Endodermal cell (in vitro differentiated cells): ENCODE results near the gene S100Z. TPM values are rescaled to one million over a fixed set of nuclear protein-coding genes. Genes with fewer than 3 reads are reported as not detected.
"Not testable (repeated sequence)": the region's sequence is repeated elsewhere in the genome, so short reads cannot be mapped to it uniquely, and the experiment has no call there.

Experiments
- DNase-seq: peaks from one replicate; pipeline ENCODE4 v3.0.0-alpha.2; 2017
- H3K27ac ChIP-seq: 2 replicates; pipeline ENCODE4 v1.5.1; 2013; ENCODE audit warnings: mild to moderate bottlenecking, low read depth, low read length, moderate library complexity
- H3K27me3 ChIP-seq: 2 replicates; pipeline ENCODE4 v1.6.1; 2013; ENCODE audit warnings: mild to moderate bottlenecking, low read length, moderate library complexity; ENCODE audit not compliant: insufficient read depth, control insufficient read depth, poor library complexity, severe bottlenecking
- H3K36me3 ChIP-seq: 2 replicates; pipeline ENCODE4 v1.7.0; 2013; ENCODE audit warnings: mild to moderate bottlenecking, low read length, moderate library complexity; ENCODE audit not compliant: control insufficient read depth, insufficient read depth
- H3K4me1 ChIP-seq: one replicate; pipeline ENCODE4 v1.7.0; 2013; ENCODE audit warnings: low read length; ENCODE audit not compliant: control insufficient read depth, insufficient read depth
- H3K4me3 ChIP-seq: 2 replicates; pipeline ENCODE4 v1.5.1; 2013; ENCODE audit warnings: mild to moderate bottlenecking, low read length, moderate library complexity
- H3K9ac ChIP-seq: 2 replicates; pipeline ENCODE4 v1.6.1; 2013; ENCODE audit warnings: mild to moderate bottlenecking, low read length, moderate library complexity; ENCODE audit not compliant: poor library complexity, severe bottlenecking; ENCODE audit errors: extremely low read depth
- H3K9me3 ChIP-seq: 2 replicates; pipeline ENCODE4 v1.6.1; 2013; ENCODE audit warnings: mild to moderate bottlenecking, low read length, moderate library complexity; ENCODE audit not compliant: control insufficient read depth
- H3K27ac Mint-ChIP-seq: 2 replicates; pipeline ENCODE4 v1.8.0; 2020; ENCODE audit warnings: mixed read lengths
- H3K27me3 Mint-ChIP-seq: 2 replicates; pipeline ENCODE4 v1.8.0; 2021; ENCODE audit warnings: mild to moderate bottlenecking, mixed read lengths; ENCODE audit not compliant: insufficient read depth
- H3K36me3 Mint-ChIP-seq: 2 replicates; pipeline ENCODE4 v1.8.0; 2020; ENCODE audit warnings: low read depth, mixed read lengths
- H3K4me1 Mint-ChIP-seq: 2 replicates; pipeline ENCODE4 v1.8.0; 2020; ENCODE audit warnings: mixed read lengths
- H3K4me3 Mint-ChIP-seq: 2 replicates; pipeline ENCODE4 v1.8.0; 2020; ENCODE audit warnings: mild to moderate bottlenecking, moderate library complexity, mixed read lengths
- H3K9me3 Mint-ChIP-seq: 2 replicates; pipeline ENCODE4 v1.8.0; 2020; ENCODE audit warnings: mild to moderate bottlenecking, mixed read lengths
- CTCF ChIP-seq: fragments of 200-600 bp; sonication (generic); conservative IDR thresholded peaks from 2 replicates; pipeline ENCODE4 v1.5.0; 2021; ENCODE audit warnings: antibody characterized with exemption, mild to moderate bottlenecking
- WGBS, 2 experiments: methylation state at CpG; one replicate each; pipeline versions ENCODE4 v1.1.5 to v1.1.7; 2013; ENCODE audit warnings: missing lambda C conversion rate in 2 of 2, mixed read lengths in 1 of 2; ENCODE audit not compliant: insufficient coverage in 1 of 2, insufficient read length in 1 of 2; 5-methylcytosine and 5-hydroxymethylcytosine counted together
- total RNA-seq, 2 donors: library from RNA; stranded (reverse); fragmentation: NEBNext Ultra II Directional in 1 of 2; extraction: Animal tissue kit (Norgen Biotek cat#: 25700) in 1 of 2; gene quantifications; 2 replicates in 1 of 2; 3 replicates in 1 of 2; pipeline ENCODE4 v1.2.1, GENCODE V29; 2021

Gene S100Z
- total RNA-seq, 2 donors from 2014 or later: 17.2 to 18.3 TPM

DNA sequence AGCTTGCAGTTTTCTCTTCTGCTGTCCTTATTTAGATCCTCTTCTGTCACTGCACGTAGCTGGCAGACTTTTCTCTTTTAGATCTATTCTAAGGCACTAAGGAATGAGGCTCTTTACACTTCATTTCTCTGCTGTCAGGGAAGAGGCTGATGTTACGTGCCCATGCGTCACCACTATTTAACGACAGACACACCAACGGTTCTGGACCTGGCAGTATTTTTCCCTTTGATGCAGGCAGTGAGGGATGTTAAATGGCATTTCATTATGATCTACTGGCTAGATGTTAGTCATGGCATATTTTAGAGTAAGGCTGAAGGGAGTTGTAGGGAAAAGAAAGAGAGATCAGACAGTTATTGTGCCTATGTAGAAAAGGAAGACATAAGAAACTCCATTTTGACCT, 94.8 kb downstream of the S100Z start:
- no peak overlapping the region for H3K4me3 ChIP-seq
- H3K4me1 ChIP-seq: peaks cover 9% of the 10 kb centered on the region
- H3K9ac ChIP-seq: no peak overlapping the region
- TF ChIP-seq CTCF: no peak
- peaks cover 2% of the 10 kb centered on the region for H3K27me3 Mint-ChIP-seq
- H3K27ac ChIP-seq: no peak overlapping the region
- H3K27ac Mint-ChIP-seq: no peak overlapping the region
- no peaks in the 10 kb centered on the region for H3K27me3 ChIP-seq
- H3K9me3 Mint-ChIP-seq: peaks cover 2% of the 10 kb centered on the region
- DNase-seq: no peak
- H3K4me3 Mint-ChIP-seq: no peak overlapping the region
- H3K4me1 Mint-ChIP-seq: peaks cover 29% of the 10 kb centered on the region
- H3K36me3 Mint-ChIP-seq: peaks cover 14% of the 10 kb centered on the region
- 93 to 96% methylated on average over 5 of the region's 5 CpGs for WGBS, 2 experiments
- no peaks in the 10 kb centered on the region for H3K9me3 ChIP-seq
- H3K36me3 ChIP-seq: no peaks in the 10 kb centered on the region

DNA sequence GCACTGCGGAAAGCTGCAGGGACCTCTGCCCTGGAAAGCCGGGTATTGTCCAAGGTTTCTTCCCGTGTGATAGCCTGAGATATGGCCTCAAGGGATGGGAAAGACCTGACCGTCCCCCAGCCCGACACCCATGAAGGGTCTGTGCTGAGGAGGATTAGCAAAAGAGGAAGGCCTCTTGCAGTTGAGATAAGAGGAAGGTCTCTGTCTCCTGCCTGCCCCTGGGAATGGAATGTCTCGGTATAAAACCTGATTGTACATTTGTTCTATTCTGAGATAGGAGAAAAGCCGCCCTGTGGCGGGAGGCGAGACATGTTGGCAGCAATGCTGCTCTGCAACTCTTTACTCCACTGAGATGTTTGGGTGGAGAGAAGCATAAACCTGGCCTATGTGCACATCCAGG, 95.4 kb downstream of the S100Z start:
- not testable (repeated sequence) for H3K4me3 ChIP-seq, H3K36me3 ChIP-seq, H3K27me3 Mint-ChIP-seq, H3K27ac ChIP-seq, H3K4me1 ChIP-seq, H3K9ac ChIP-seq, DNase-seq, H3K27me3 ChIP-seq, H3K9me3 Mint-ChIP-seq, H3K4me3 Mint-ChIP-seq, H3K9me3 ChIP-seq
- Mint-ChIP-seq H3K36me3 (peaks cover 12% of the 10 kb centered on the region), H3K4me1 (peaks cover 29% of the 10 kb centered on the region), H3K27ac (peak overlapping the region; percentile 52)
- 83 to 86% methylated on average over 6 to 9 of the region's 9 CpGs for WGBS, 2 experiments
- peak; percentile 38 for TF ChIP-seq CTCF

DNA sequence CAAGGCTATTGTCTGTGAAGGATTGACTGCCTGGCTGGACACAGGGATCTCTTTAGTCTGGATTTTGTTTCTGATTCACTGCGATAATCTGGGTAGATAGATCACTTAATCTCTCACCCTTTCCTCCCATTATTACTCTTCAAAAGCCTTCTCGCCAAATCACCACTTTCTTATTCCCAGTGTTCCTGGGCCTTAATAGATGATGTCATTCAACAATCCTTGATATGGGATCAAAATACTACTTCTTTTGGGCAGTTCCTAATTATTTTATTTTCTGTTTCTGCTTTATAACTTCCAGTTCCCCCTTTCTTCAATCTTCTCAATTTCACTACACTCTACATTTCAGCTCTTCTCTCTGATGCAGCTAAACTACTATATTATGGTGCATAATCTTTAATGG, 96.3 kb downstream of the S100Z start:
- H3K9ac ChIP-seq: no peak overlapping the region
- peaks cover 6% of the 10 kb centered on the region for H3K27me3 Mint-ChIP-seq

More for the DNA sequence above, 96.3 kb downstream of the S100Z start:
- DNase-seq: no peak
- Histone ChIP-seq H3K27ac (no peak overlapping the region), H3K4me3 (no peak overlapping the region), H3K27me3 (peaks cover 2% of the 10 kb centered on the region), H3K9me3 (no peaks in the 10 kb centered on the region), H3K36me3 (no peaks in the 10 kb centered on the region), H3K4me1 (peaks cover 9% of the 10 kb centered on the region)
- no peak overlapping the region for H3K4me3 Mint-ChIP-seq
- TF ChIP-seq CTCF: no peak
- H3K4me1 Mint-ChIP-seq: peaks cover 29% of the 10 kb centered on the region
- peaks cover 10% of the 10 kb centered on the region for H3K36me3 Mint-ChIP-seq
- WGBS, 2 experiments: 93 to 100% methylated on average over 1 to 2 of the region's 2 CpGs
- peaks cover under 1% of the 10 kb centered on the region for H3K9me3 Mint-ChIP-seq
- H3K27ac Mint-ChIP-seq: no peak overlapping the region
